Measurements from ENCODE around the gene NUDT14. TPM values are rescaled to one million over a fixed set of nuclear protein-coding genes. Genes with fewer than 3 reads are reported as not detected.
A peak's percentile ranks its signal among the peaks of the same experiment; 100 is the strongest.

NUDT14 gene
- total RNA-seq, 2 donors from 2014 or later = 17.9 to 18.3 TPM

GRCh38 chr14:105167303-105168092 lies 13.6 kb downstream of the NUDT14 start:
- H3K27me3 Mint-ChIP-seq = peaks cover 15% of the 10 kb centered on the region
- H3K36me3 Mint-ChIP-seq (ENCODE audit: low read depth) = no peaks in the 10 kb centered on the region
- peaks cover 7% of the 10 kb centered on the region for H3K4me1 Mint-ChIP-seq
- H3K9me3 Mint-ChIP-seq = no peaks in the 10 kb centered on the region
- H3K27ac Mint-ChIP-seq = no peak overlapping the region
- no peak for ATAC-seq (replicated peaks)
- no peak overlapping the region for H3K4me3 Mint-ChIP-seq

GRCh38 chr14:105166571-105167302 lies 14.4 kb downstream of the NUDT14 start:
- Mint-ChIP-seq H3K36me3 (ENCODE audit: low read depth) (no peaks in the 10 kb centered on the region), H3K4me1 (peaks cover 7% of the 10 kb centered on the region), H3K27ac (no peak overlapping the region), H3K9me3 (no peaks in the 10 kb centered on the region), H3K27me3 (peaks cover 13% of the 10 kb centered on the region), H3K4me3 (peak overlapping the region; percentile 44)
- ATAC-seq (replicated peaks) = no peak

- H3K4me1 Mint-ChIP-seq = peaks cover 7% of the 10 kb centered on the region
- no peak overlapping the region for H3K4me3 Mint-ChIP-seq
- ATAC-seq (replicated peaks) = no peak
- H3K27ac Mint-ChIP-seq = no peak overlapping the region
- no peaks in the 10 kb centered on the region for H3K9me3 Mint-ChIP-seq
- no peaks in the 10 kb centered on the region for H3K36me3 Mint-ChIP-seq (ENCODE audit: low read depth)
- H3K27me3 Mint-ChIP-seq = peaks cover 12% of the 10 kb centered on the region
These were observed 15.2 kb downstream of the NUDT14 start for GRCh38 chr14:105165761-105166485.

GRCh38 chr14:105165134-105165704 lies 15.9 kb downstream of the NUDT14 start:
- Mint-ChIP-seq H3K27ac (no peak overlapping the region), H3K4me1 (peaks cover 7% of the 10 kb centered on the region), H3K9me3 (no peaks in the 10 kb centered on the region), H3K36me3 (ENCODE audit: low read depth) (no peaks in the 10 kb centered on the region), H3K27me3 (peaks cover 12% of the 10 kb centered on the region), H3K4me3 (no peak overlapping the region)
- ATAC-seq (replicated peaks) = no peak

GRCh38 chr14:105163040-105163742 lies 17.9 kb downstream of the NUDT14 start:
- no peaks in the 10 kb centered on the region for H3K9me3 Mint-ChIP-seq
- H3K27me3 Mint-ChIP-seq = peaks cover 5% of the 10 kb centered on the region
- no peaks in the 10 kb centered on the region for H3K36me3 Mint-ChIP-seq (ENCODE audit: low read depth)
- no peaks in the 10 kb centered on the region for H3K4me1 Mint-ChIP-seq
- ATAC-seq (replicated peaks) = no peak
- no peak overlapping the region for H3K4me3 Mint-ChIP-seq
- no peak overlapping the region for H3K27ac Mint-ChIP-seq

- Mint-ChIP-seq H3K4me3 (no peak overlapping the region), H3K36me3 (ENCODE audit: low read depth) (no peaks in the 10 kb centered on the region), H3K9me3 (no peaks in the 10 kb centered on the region), H3K4me1 (no peaks in the 10 kb centered on the region), H3K27ac (no peak overlapping the region), H3K27me3 (peaks cover 5% of the 10 kb centered on the region)
- ATAC-seq (replicated peaks) = no peak
These were observed 18.5 kb downstream of the NUDT14 start for GRCh38 chr14:105162669-105162979.

GRCh38 chr14:105161964-105162668 lies 19.0 kb downstream of the NUDT14 start:
- H3K4me1 Mint-ChIP-seq = no peaks in the 10 kb centered on the region
- no peaks in the 10 kb centered on the region for H3K36me3 Mint-ChIP-seq (ENCODE audit: low read depth)
- H3K9me3 Mint-ChIP-seq = no peaks in the 10 kb centered on the region
- H3K4me3 Mint-ChIP-seq = no peak overlapping the region
- H3K27me3 Mint-ChIP-seq = peaks cover 5% of the 10 kb centered on the region
- H3K27ac Mint-ChIP-seq = no peak overlapping the region
- peak; percentile 48 for ATAC-seq (replicated peaks)

- no peak for ATAC-seq (replicated peaks)
- no peaks in the 10 kb centered on the region for H3K9me3 Mint-ChIP-seq
- no peak overlapping the region for H3K4me3 Mint-ChIP-seq
- H3K4me1 Mint-ChIP-seq = no peaks in the 10 kb centered on the region
- no peaks in the 10 kb centered on the region for H3K36me3 Mint-ChIP-seq (ENCODE audit: low read depth)
- no peaks in the 10 kb centered on the region for H3K27me3 Mint-ChIP-seq
- H3K27ac Mint-ChIP-seq = no peak overlapping the region
These were observed 19.8 kb downstream of the NUDT14 start for GRCh38 chr14:105161309-105161708.

- no peaks in the 10 kb centered on the region for H3K36me3 Mint-ChIP-seq (ENCODE audit: low read depth)
- no peaks in the 10 kb centered on the region for H3K4me1 Mint-ChIP-seq
- no peaks in the 10 kb centered on the region for H3K9me3 Mint-ChIP-seq
- ATAC-seq (replicated peaks) = no peak
- no peak overlapping the region for H3K4me3 Mint-ChIP-seq
- no peak overlapping the region for H3K27ac Mint-ChIP-seq
- no peaks in the 10 kb centered on the region for H3K27me3 Mint-ChIP-seq
These were observed 20.3 kb downstream of the NUDT14 start for GRCh38 chr14:105160776-105161175.

GRCh38 chr14:105159344-105159743 lies 21.8 kb downstream of the NUDT14 start:
- ATAC-seq (replicated peaks) = no peak
- no peaks in the 10 kb centered on the region for H3K4me1 Mint-ChIP-seq
- no peak overlapping the region for H3K27ac Mint-ChIP-seq
- no peaks in the 10 kb centered on the region for H3K36me3 Mint-ChIP-seq (ENCODE audit: low read depth)
- H3K4me3 Mint-ChIP-seq = no peak overlapping the region
- no peaks in the 10 kb centered on the region for H3K27me3 Mint-ChIP-seq
- H3K9me3 Mint-ChIP-seq = no peaks in the 10 kb centered on the region

- Mint-ChIP-seq H3K27ac (no peak overlapping the region), H3K4me3 (no peak overlapping the region), H3K36me3 (ENCODE audit: low read depth) (no peaks in the 10 kb centered on the region), H3K4me1 (no peaks in the 10 kb centered on the region), H3K27me3 (no peaks in the 10 kb centered on the region), H3K9me3 (no peaks in the 10 kb centered on the region)
- ATAC-seq (replicated peaks) = no peak
These were observed 22.3 kb downstream of the NUDT14 start for GRCh38 chr14:105158794-105159193.

GRCh38 chr14:105157872-105158271 lies 23.2 kb downstream of the NUDT14 start:
- H3K4me1 Mint-ChIP-seq = no peaks in the 10 kb centered on the region
- H3K4me3 Mint-ChIP-seq = no peak overlapping the region
- H3K27me3 Mint-ChIP-seq = no peaks in the 10 kb centered on the region
- H3K9me3 Mint-ChIP-seq = no peaks in the 10 kb centered on the region
- no peaks in the 10 kb centered on the region for H3K36me3 Mint-ChIP-seq (ENCODE audit: low read depth)
- no peak overlapping the region for H3K27ac Mint-ChIP-seq
- ATAC-seq (replicated peaks) = no peak

- no peaks in the 10 kb centered on the region for H3K27me3 Mint-ChIP-seq
- no peaks in the 10 kb centered on the region for H3K36me3 Mint-ChIP-seq (ENCODE audit: low read depth)
- H3K4me1 Mint-ChIP-seq = no peaks in the 10 kb centered on the region
- no peaks in the 10 kb centered on the region for H3K9me3 Mint-ChIP-seq
- no peak overlapping the region for H3K4me3 Mint-ChIP-seq
- ATAC-seq (replicated peaks) = no peak
- no peak overlapping the region for H3K27ac Mint-ChIP-seq
These were observed 24.4 kb downstream of the NUDT14 start for GRCh38 chr14:105156414-105157375.

Data from activated T-helper 17 cell treated with anti-CD3 and anti-CD28 coated beads, Interleukin-2, amount 50 U/mL, for 72 hours (primary cell).